ENCODE measurements around the gene RNF130. TPM values are rescaled to one million over a fixed set of nuclear protein-coding genes. Genes with fewer than 3 reads are reported as not detected.

Gene RNF130
- total RNA-seq, 1 experiment from 2014 or later = 58.5 TPM

GRCh38 chr5:179974946-179975712 is 96.4 kb downstream of the RNF130 start (continued):
- TF ChIP-seq ARID4B (CRISPR knock-in tag; IDR thresholded peaks at IDR 0.05; ENCODE audit: borderline replicate concordance) (0 out of 2 replicates have a peak, but pooled peaks have one; percentile 30), TEAD1 (CRISPR knock-in tag; IDR thresholded peaks at IDR 0.05) (0 out of 2 replicates have a peak, but pooled peaks have one; percentile 35), ATF6 (CRISPR knock-in tag; IDR thresholded peaks at IDR 0.05) (no peak), USF1 (CRISPR knock-in tag; IDR thresholded peaks at IDR 0.05) (no peak)

GRCh38 chr5:179974246-179974945 is 97.2 kb downstream of the RNF130 start:
- DNase-seq (ENCODE audit: low spot score) (no peak), ATAC-seq (no peak)
- Mint-ChIP-seq H3K27ac (peak overlapping the region; percentile 57; the same call in 1 of the 2 replicates), H3K4me3 (no peak overlapping the region), H3K36me3 (peaks cover 36% of the 10 kb centered on the region), H3K9me3 (no peaks in the 10 kb centered on the region), H3K27me3 (ENCODE audit: low read depth) (no peaks in the 10 kb centered on the region), H3K4me1 (peaks cover 7% of the 10 kb centered on the region; the same call in 1 of the 2 replicates)
- TF ChIP-seq ESRRA (CRISPR knock-in tag; IDR thresholded peaks at IDR 0.05; ENCODE audit: borderline replicate concordance) = no peak
- 0 out of 2 replicates have a peak, but pooled peaks have one; percentile 11 for TF ChIP-seq ATF3 (CRISPR knock-in tag; conservative IDR thresholded peaks at IDR 0.05)
- ChIA-PET POLR2A (no interaction called here), CTCF (interaction anchor here (0.6 to 1.4 kb wide), 39 partner anchors 8 to 230 kb away, joined by 3 to 11 read pairs (median 4); partner anchors contain the start of genes MRNIP and TBC1D9B)

GRCh38 chr5:179973391-179973790 is 98.2 kb downstream of the RNF130 start:
- ChIA-PET POLR2A (no interaction called here), CTCF (interaction anchor here (1.1 kb wide), 1 partner anchor 172 kb away, joined by 3 read pairs; no protein-coding TSS in a partner anchor)
- H3K4me1 Mint-ChIP-seq = peaks cover 7% of the 10 kb centered on the region; the same call in 1 of the 2 replicates
- H3K4me3 Mint-ChIP-seq = no peak overlapping the region
- no peaks in the 10 kb centered on the region for H3K9me3 Mint-ChIP-seq
- peaks cover 38% of the 10 kb centered on the region for H3K36me3 Mint-ChIP-seq
- H3K27ac Mint-ChIP-seq = peak overlapping the region; percentile 30; the same call in 1 of the 2 replicates
- ATAC-seq (no peak), DNase-seq (ENCODE audit: low spot score) (no peak)
- no peaks in the 10 kb centered on the region for H3K27me3 Mint-ChIP-seq (ENCODE audit: low read depth)
- TF ChIP-seq MXD4 (CRISPR knock-in tag; IDR thresholded peaks at IDR 0.05; ENCODE audit: borderline replicate concordance) (no peak), PRRX2 (CRISPR knock-in tag; IDR thresholded peaks at IDR 0.05) (no peak), ZNF512 (CRISPR knock-in tag; IDR thresholded peaks at IDR 0.05; ENCODE audit: borderline replicate concordance) (no peak), AFF4 (CRISPR knock-in tag; IDR thresholded peaks at IDR 0.05; ENCODE audit: borderline replicate concordance) (no peak), SP1 (CRISPR knock-in tag; conservative IDR thresholded peaks at IDR 0.05) (no peak), IRF2 (CRISPR knock-in tag; IDR thresholded peaks at IDR 0.05; ENCODE audit: borderline replicate concordance, low read depth) (no peak), RORB (CRISPR knock-in tag; IDR thresholded peaks at IDR 0.05) (no peak), ATF6 (CRISPR knock-in tag; IDR thresholded peaks at IDR 0.05) (no peak), SMAD3 (CRISPR knock-in tag; IDR thresholded peaks at IDR 0.05; ENCODE audit: borderline replicate concordance) (no peak)
